ENCODE measurements around the gene NTM. TPM values are rescaled to one million over a fixed set of nuclear protein-coding genes. Genes with fewer than 3 reads are reported as not detected.

Gene NTM
- total RNA-seq, 4 donors from 2014 or later = 0.40 to 3.1 (median 2.1) TPM; not detected in 1

DNA sequence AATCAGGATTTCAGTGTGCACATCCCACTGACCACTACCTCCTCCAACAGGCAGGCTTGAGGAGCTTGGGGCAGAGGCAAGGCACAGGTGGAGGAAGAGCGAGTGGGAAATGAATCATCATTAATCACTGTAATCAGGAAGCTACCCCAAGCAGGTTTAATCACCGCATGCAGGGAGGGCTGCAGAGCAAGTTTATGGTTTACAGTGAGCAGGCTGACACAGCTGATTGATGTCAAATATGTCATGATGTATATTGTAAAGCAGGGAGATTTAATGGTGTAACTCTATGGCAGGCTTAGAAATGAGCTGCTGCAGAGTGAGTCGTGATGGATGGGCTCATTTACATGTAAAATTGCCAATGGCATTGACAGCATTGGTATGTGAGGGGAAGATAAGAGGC, 441.0 kb downstream of the NTM start:
- no peak for DNase-seq
- no peaks in the 10 kb centered on the region for H3K9me3 ChIP-seq
- H3K36me3 ChIP-seq = no peaks in the 10 kb centered on the region
- no peak overlapping the region for H3K27ac ChIP-seq
- TF ChIP-seq EP300 (IDR thresholded peaks at IDR 0.05; ENCODE audit: low read depth) (no peak), POLR2AphosphoS5 (IDR thresholded peaks at IDR 0.05) (no peak), POLR2A (IDR thresholded peaks at IDR 0.05) (no peak)
- TF ChIP-seq, protein P1, sequence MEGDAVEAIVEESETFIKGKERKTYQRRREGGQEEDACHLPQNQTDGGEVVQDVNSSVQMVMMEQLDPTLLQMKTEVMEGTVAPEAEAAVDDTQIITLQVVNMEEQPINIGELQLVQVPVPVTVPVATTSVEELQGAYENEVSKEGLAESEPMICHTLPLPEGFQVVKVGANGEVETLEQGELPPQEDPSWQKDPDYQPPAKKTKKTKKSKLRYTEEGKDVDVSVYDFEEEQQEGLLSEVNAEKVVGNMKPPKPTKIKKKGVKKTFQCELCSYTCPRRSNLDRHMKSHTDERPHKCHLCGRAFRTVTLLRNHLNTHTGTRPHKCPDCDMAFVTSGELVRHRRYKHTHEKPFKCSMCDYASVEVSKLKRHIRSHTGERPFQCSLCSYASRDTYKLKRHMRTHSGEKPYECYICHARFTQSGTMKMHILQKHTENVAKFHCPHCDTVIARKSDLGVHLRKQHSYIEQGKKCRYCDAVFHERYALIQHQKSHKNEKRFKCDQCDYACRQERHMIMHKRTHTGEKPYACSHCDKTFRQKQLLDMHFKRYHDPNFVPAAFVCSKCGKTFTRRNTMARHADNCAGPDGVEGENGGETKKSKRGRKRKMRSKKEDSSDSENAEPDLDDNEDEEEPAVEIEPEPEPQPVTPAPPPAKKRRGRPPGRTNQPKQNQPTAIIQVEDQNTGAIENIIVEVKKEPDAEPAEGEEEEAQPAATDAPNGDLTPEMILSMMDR (IDR thresholded peaks at IDR 0.05) = no peak
- in situ Hi-C loops (cut with MboI; ENCODE audit: low pct_ligation_motif_present in 1 of 4, low pct_unique_long_range_greater_than_20kb in 1 of 4, low sequenced_read_pairs in 3 of 4) (no loop called here), intact Hi-C loops (cut with DNase I; ENCODE audit: low total_unique reads) (no loop called here)
- H3K4me3 ChIP-seq = no peak overlapping the region
- H3K27me3 ChIP-seq = no peaks in the 10 kb centered on the region
- WGBS, 2 donors (ENCODE audit: low coverage in 1 of 2) = 33 to 46% methylated on average over 1 to 3 of the region's 3 CpGs
- H3K4me1 ChIP-seq = no peaks in the 10 kb centered on the region

DNA sequence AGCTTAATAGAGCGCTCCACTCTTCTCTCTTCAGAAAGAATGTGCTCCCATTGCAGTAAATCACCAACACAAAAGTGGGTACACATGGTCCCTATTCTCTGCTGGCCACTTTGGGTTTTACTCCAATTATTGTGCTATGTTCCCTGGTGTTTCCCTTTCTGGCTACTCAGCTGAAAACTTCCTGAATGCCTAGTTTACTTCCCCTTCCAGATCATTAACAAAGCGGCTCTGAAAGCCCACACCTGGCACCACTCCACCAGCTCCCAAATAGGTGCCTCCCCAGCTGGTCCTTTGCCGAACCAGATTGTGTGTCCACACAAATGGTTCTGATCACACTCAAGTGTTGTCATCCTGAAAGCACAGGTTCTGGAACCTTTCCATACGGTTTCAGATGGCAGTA, 443.7 kb downstream of the NTM start:
- Histone ChIP-seq H3K4me3 (no peak overlapping the region), H3K36me3 (no peaks in the 10 kb centered on the region), H3K4me1 (no peaks in the 10 kb centered on the region), H3K27me3 (no peaks in the 10 kb centered on the region), H3K9me3 (no peaks in the 10 kb centered on the region), H3K27ac (no peak overlapping the region)
- intact Hi-C loops (cut with DNase I; ENCODE audit: low total_unique reads) = no loop called here
- in situ Hi-C loops (cut with MboI; ENCODE audit: low pct_ligation_motif_present in 1 of 4, low pct_unique_long_range_greater_than_20kb in 1 of 4, low sequenced_read_pairs in 3 of 4) = no loop called here
- TF ChIP-seq POLR2A (IDR thresholded peaks at IDR 0.05) (no peak), POLR2AphosphoS5 (IDR thresholded peaks at IDR 0.05) (no peak)
- WGBS, 2 donors (ENCODE audit: low coverage in 1 of 2) = 39 to 56% methylated on average over 4 of the region's 4 CpGs
- DNase-seq = no peak

DNA sequence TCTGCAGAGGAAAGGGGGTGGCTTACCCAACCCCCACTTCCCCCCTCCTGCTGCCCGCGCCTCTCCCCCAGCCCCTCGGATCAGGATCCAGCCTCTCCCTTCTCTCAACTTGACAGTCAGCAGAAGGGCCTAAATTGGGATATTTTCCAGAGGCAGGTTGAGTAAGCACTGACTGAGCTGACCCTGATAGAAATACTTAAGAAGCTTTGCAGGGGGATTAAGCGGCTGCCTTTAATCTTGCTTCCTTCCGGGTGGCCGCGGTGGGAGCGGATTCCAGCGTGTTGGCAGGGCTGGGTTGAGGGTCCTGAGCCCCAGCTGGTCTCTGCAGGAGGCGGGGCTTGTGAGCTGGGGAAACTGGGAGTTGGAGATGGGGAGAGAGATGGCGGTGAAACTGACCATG, 445.2 kb downstream of the NTM start:
- Histone ChIP-seq H3K4me3 (no peak overlapping the region), H3K9me3 (no peaks in the 10 kb centered on the region), H3K36me3 (no peaks in the 10 kb centered on the region), H3K27ac (no peak overlapping the region), H3K27me3 (no peaks in the 10 kb centered on the region), H3K4me1 (no peaks in the 10 kb centered on the region)
- TF ChIP-seq EP300 (IDR thresholded peaks at IDR 0.05; ENCODE audit: low read depth) = no peak
- TF ChIP-seq, protein P1 (IDR thresholded peaks at IDR 0.05) = no peak
- TF ChIP-seq POLR2AphosphoS5 (IDR thresholded peaks at IDR 0.05) = no peak
- TF ChIP-seq POLR2A (IDR thresholded peaks at IDR 0.05) = no peak
- no peak for DNase-seq
- WGBS, 2 donors (ENCODE audit: low coverage in 1 of 2) = 36% methylated on average over 11 of the region's 11 CpGs; no CpG with 5 or more reads in 1 of the 2 donors
- in situ Hi-C loops (cut with MboI; ENCODE audit: low pct_ligation_motif_present in 1 of 4, low pct_unique_long_range_greater_than_20kb in 1 of 4, low sequenced_read_pairs in 3 of 4) (no loop called here), intact Hi-C loops (cut with DNase I; ENCODE audit: low total_unique reads) (no loop called here)

DNA sequence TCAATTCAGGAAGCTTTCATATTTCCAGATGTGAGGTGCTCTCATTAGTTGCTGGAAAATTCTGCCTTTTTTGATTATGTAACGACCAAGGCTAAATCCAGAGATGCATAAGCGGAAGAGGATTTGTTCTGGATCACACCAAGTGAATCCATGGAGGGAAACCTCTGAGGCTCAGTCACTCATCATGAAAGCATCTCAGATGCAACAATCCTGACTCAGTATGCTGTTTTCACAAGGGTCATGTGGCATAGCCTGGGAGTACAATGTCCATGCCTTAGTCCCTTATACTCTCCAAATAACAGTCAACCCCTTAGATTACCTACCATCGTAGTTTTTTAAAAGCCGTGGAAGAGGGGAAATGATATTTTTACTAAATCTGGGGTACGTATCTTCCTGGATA, 445.6 kb downstream of the NTM start:
- Histone ChIP-seq H3K27me3 (no peaks in the 10 kb centered on the region), H3K27ac (no peak overlapping the region), H3K4me3 (no peak overlapping the region), H3K9me3 (no peaks in the 10 kb centered on the region), H3K4me1 (no peaks in the 10 kb centered on the region), H3K36me3 (no peaks in the 10 kb centered on the region)
- WGBS, 2 donors (ENCODE audit: low coverage in 1 of 2) = 84 to 100% methylated on average over 3 to 5 of the region's 5 CpGs
- TF ChIP-seq, protein P1 (IDR thresholded peaks at IDR 0.05) = no peak
- TF ChIP-seq POLR2AphosphoS5 (IDR thresholded peaks at IDR 0.05) (no peak), EP300 (IDR thresholded peaks at IDR 0.05; ENCODE audit: low read depth) (no peak), POLR2A (IDR thresholded peaks at IDR 0.05) (no peak)
- intact Hi-C loops (cut with DNase I; ENCODE audit: low total_unique reads) = no loop called here
- in situ Hi-C loops (cut with MboI; ENCODE audit: low pct_ligation_motif_present in 1 of 4, low pct_unique_long_range_greater_than_20kb in 1 of 4, low sequenced_read_pairs in 3 of 4) = no loop called here
- no peak for DNase-seq

DNA sequence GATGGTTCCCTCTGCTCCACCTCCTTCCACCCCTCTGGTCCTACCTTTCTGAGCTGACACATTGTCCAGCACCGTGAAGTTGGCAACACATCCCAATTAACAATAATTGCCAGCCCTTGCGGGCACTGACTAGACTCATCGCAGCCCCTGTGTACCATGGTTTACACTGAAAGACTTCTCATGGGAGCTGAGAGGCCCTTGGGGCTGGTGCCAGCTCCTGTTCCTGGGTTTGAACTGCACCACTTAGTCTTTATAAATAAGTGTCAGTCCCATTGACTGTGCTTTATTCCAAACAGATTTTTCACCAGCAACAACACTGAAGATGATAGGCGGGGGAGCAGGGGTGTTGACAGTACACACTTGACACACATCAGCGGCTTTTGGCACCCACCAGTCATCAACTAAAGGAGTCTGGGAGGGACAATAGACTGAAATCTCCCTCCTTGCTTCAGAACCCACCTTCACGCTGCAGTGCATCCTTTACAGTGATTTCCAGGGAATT, 447.3 kb downstream of the NTM start:
- no peaks in the 10 kb centered on the region for H3K4me1 ChIP-seq
- no peaks in the 10 kb centered on the region for H3K36me3 ChIP-seq

More for the DNA sequence above, 447.3 kb downstream of the NTM start:
- TF ChIP-seq POLR2A (IDR thresholded peaks at IDR 0.05) (no peak), EP300 (IDR thresholded peaks at IDR 0.05; ENCODE audit: low read depth) (no peak), POLR2AphosphoS5 (IDR thresholded peaks at IDR 0.05) (no peak)
- TF ChIP-seq, protein P1 (IDR thresholded peaks at IDR 0.05) = no peak
- intact Hi-C loops (cut with DNase I; ENCODE audit: low total_unique reads) = no loop called here
- H3K9me3 ChIP-seq = no peaks in the 10 kb centered on the region
- 69 to 75% methylated on average over 2 to 6 of the region's 6 CpGs for WGBS, 2 donors (ENCODE audit: low coverage in 1 of 2)
- H3K27me3 ChIP-seq = no peaks in the 10 kb centered on the region
- in situ Hi-C loops (cut with MboI; ENCODE audit: low pct_ligation_motif_present in 1 of 4, low pct_unique_long_range_greater_than_20kb in 1 of 4, low sequenced_read_pairs in 3 of 4) = no loop called here
- H3K4me3 ChIP-seq = no peak overlapping the region
- no peak for DNase-seq
- H3K27ac ChIP-seq = no peak overlapping the region

Measured in transverse colon (tissue), 4 donors.